ENCODE data around the gene IL3RA. TPM values are rescaled to one million over a fixed set of nuclear protein-coding genes. Genes with fewer than 3 reads are reported as not detected.
A peak's percentile ranks its signal among the peaks of the same experiment; 100 is the strongest.
"Not testable (repeated sequence)": the region's sequence is repeated elsewhere in the genome, so short reads cannot be mapped to it uniquely, and the experiment has no call there.

IL3RA gene
- total RNA-seq, 1 experiment from 2014 or later = 0.26 TPM

- TF ChIP-seq USF1 (CRISPR knock-in tag; IDR thresholded peaks at IDR 0.05) = no peak
- TF ChIP-seq JUN (CRISPR knock-in tag; IDR thresholded peaks at IDR 0.05) = no peak
- no peak for TF ChIP-seq ZSCAN18 (CRISPR knock-in tag; IDR thresholded peaks at IDR 0.05)
- no peak for TF ChIP-seq EMX1 (CRISPR knock-in tag; IDR thresholded peaks at IDR 0.05)
- no peak for TF ChIP-seq HMGA2 (CRISPR knock-in tag; IDR thresholded peaks at IDR 0.05)
- DNase-seq (ENCODE audit: low spot score) (no peak), ATAC-seq (no peak)
- H3K4me3 Mint-ChIP-seq = no peak overlapping the region
- H3K4me1 Mint-ChIP-seq = peaks cover 6% of the 10 kb centered on the region
- ChIA-PET CTCF (no interaction called here), POLR2A (no interaction called here)
- peaks cover 14% of the 10 kb centered on the region for H3K36me3 Mint-ChIP-seq
- peaks cover 24% of the 10 kb centered on the region for H3K9me3 Mint-ChIP-seq
- no peak overlapping the region for H3K27ac Mint-ChIP-seq
- H3K27me3 Mint-ChIP-seq (ENCODE audit: low read depth) = no peaks in the 10 kb centered on the region; the same call in 1 of the 2 replicates
Measured at GRCh38 chrX:1295550-1295949, 41.0 kb upstream of the IL3RA start.

- H3K27me3 Mint-ChIP-seq (ENCODE audit: low read depth); POLR2A ChIA-PET; CTCF ChIA-PET; ATAC-seq; H3K4me1 Mint-ChIP-seq; H3K27ac Mint-ChIP-seq; H3K4me3 Mint-ChIP-seq; DNase-seq (ENCODE audit: low spot score): not testable (repeated sequence)
- peaks cover 14% of the 10 kb centered on the region for H3K36me3 Mint-ChIP-seq
- peaks cover 24% of the 10 kb centered on the region for H3K9me3 Mint-ChIP-seq
Measured at GRCh38 chrX:1297591-1297990, 39.0 kb upstream of the IL3RA start.

- H3K27me3 Mint-ChIP-seq (ENCODE audit: low read depth) = no peaks in the 10 kb centered on the region; the same call in 1 of the 2 replicates
- DNase-seq (ENCODE audit: low spot score) = peak; percentile 34
- ATAC-seq = peak; percentile 92
- no peak for TF ChIP-seq NR1H2 (CRISPR knock-in tag; IDR thresholded peaks at IDR 0.05)
- no peak for TF ChIP-seq ZMAT4 (CRISPR knock-in tag; IDR thresholded peaks at IDR 0.05)
- TF ChIP-seq USF2 (CRISPR knock-in tag; IDR thresholded peaks at IDR 0.05) = peak; percentile 72
- peak; percentile 49; the same call in 1 of the 2 replicates for TF ChIP-seq USF1 (CRISPR knock-in tag; IDR thresholded peaks at IDR 0.05)
- peak; percentile 69; the same call in 1 of the 2 replicates for TF ChIP-seq ZNF121 (CRISPR knock-in tag; IDR thresholded peaks at IDR 0.05)
- H3K4me3 Mint-ChIP-seq = no peak overlapping the region; the same call in 1 of the 2 replicates
- ChIA-PET POLR2A (no interaction called here), CTCF (no interaction called here)
- peaks cover 7% of the 10 kb centered on the region for H3K4me1 Mint-ChIP-seq
- peaks cover 14% of the 10 kb centered on the region for H3K36me3 Mint-ChIP-seq
- peaks cover 17% of the 10 kb centered on the region for H3K9me3 Mint-ChIP-seq
- H3K27ac Mint-ChIP-seq = peak overlapping the region; percentile 71
Measured at GRCh38 chrX:1300449-1300848, 36.1 kb upstream of the IL3RA start.

GRCh38 chrX:1305411-1305810 is 31.2 kb upstream of the IL3RA start:
- ChIA-PET CTCF (no interaction called here), POLR2A (no interaction called here)
- no peak for DNase-seq (ENCODE audit: low spot score)
- H3K27ac Mint-ChIP-seq = no peak overlapping the region
- H3K4me3 Mint-ChIP-seq = no peak overlapping the region
- no peak for ATAC-seq
- peaks cover 7% of the 10 kb centered on the region for H3K27me3 Mint-ChIP-seq (ENCODE audit: low read depth)
- peaks cover 25% of the 10 kb centered on the region for H3K36me3 Mint-ChIP-seq
- H3K4me1 Mint-ChIP-seq = peaks cover 3% of the 10 kb centered on the region
- H3K9me3 Mint-ChIP-seq = peaks cover 17% of the 10 kb centered on the region
- TF ChIP-seq CREM (CRISPR knock-in tag; IDR thresholded peaks at IDR 0.05) (no peak), USF2 (CRISPR knock-in tag; IDR thresholded peaks at IDR 0.05) (no peak), NR2C2 (CRISPR knock-in tag; IDR thresholded peaks at IDR 0.05) (no peak), MYBL2 (CRISPR knock-in tag; IDR thresholded peaks at IDR 0.05) (no peak), ZNF423 (CRISPR knock-in tag; IDR thresholded peaks at IDR 0.05) (no peak), E2F1 (CRISPR knock-in tag; IDR thresholded peaks at IDR 0.05) (no peak), ATF2 (CRISPR knock-in tag; IDR thresholded peaks at IDR 0.05; ENCODE audit: borderline replicate concordance, low read depth) (no peak), SP1 (CRISPR knock-in tag; conservative IDR thresholded peaks at IDR 0.05) (no peak), ZNF512 (CRISPR knock-in tag; IDR thresholded peaks at IDR 0.05; ENCODE audit: borderline replicate concordance) (no peak)
